H1 (cell line): ENCODE measurements around the gene ELAVL1. TPM values are rescaled to one million over a fixed set of nuclear protein-coding genes. Genes with fewer than 3 reads are reported as not detected.

Experiments
- CEBPB ChIP-seq: IDR thresholded peaks from 2 replicates; pipeline ENCODE4 v1.6.1; 2012; ENCODE audit warnings: low read depth, low read length
- CHD7 ChIP-seq: fragments of 300-600 bp; sonication (generic); IDR thresholded peaks from 2 replicates; pipeline ENCODE4 v1.7.1; 2012; ENCODE audit warnings: low read length, moderate library complexity, mild to moderate bottlenecking, inconsistent platforms; ENCODE audit not compliant: insufficient replicate concordance
- JUND ChIP-seq: IDR thresholded peaks from 2 replicates; pipeline ENCODE4 v1.6.1; 2011; ENCODE audit warnings: mild to moderate bottlenecking, improper control_type of control experiment, low read length
- MAFK ChIP-seq: IDR thresholded peaks from 2 replicates; pipeline ENCODE4 v1.6.1; 2012; ENCODE audit warnings: low read depth, mild to moderate bottlenecking, improper control_type of control experiment, low read length
- MAX ChIP-seq: IDR thresholded peaks from 2 replicates; pipeline ENCODE4 v1.6.1; 2012; ENCODE audit warnings: inconsistent platforms
- NANOG ChIP-seq: IDR thresholded peaks from 2 replicates; pipeline ENCODE4 v1.6.1; 2011; ENCODE audit warnings: low read length, low read depth, mild to moderate bottlenecking, inconsistent platforms; ENCODE audit not compliant: insufficient read depth, poor library complexity, severe bottlenecking
- PHF8 ChIP-seq: fragments of 200-600 bp; sonication (generic); conservative IDR thresholded peaks from 2 replicates; pipeline ENCODE4 v1.7.1; 2012; ENCODE audit warnings: low read depth, mild to moderate bottlenecking, inconsistent platforms, low read length, moderate library complexity
- POLR2A ChIP-seq, 2 experiments: IDR thresholded peaks; 1 replicate in 1 of 2; 2 replicates in 1 of 2; pipeline ENCODE4 v1.6.1; 2011; ENCODE audit warnings: low read depth in 2 of 2, low read length in 2 of 2, mild to moderate bottlenecking in 2 of 2; ENCODE audit errors: control extremely low read depth in 1 of 2
- RFX5 ChIP-seq: IDR thresholded peaks from 2 replicates; pipeline ENCODE4 v1.6.1; 2011; ENCODE audit warnings: low read depth, low read length, improper control_type of control experiment, borderline replicate concordance
- SUZ12 ChIP-seq: fragments of 200-600 bp; sonication (generic); IDR thresholded peaks from 2 replicates; pipeline ENCODE4 v1.6.1; 2012; ENCODE audit warnings: mild to moderate bottlenecking, inconsistent platforms, low read length, moderate library complexity, mixed read lengths
- polyA plus RNA-seq, 7 experiments: library from polyadenylated mRNA; depleted of rRNA in 3 of 7; stranded (reverse) in 5 of 7; unstranded in 2 of 7; fragments of >200 nt in 5 of 7; fragments of 200-250 nt in 2 of 7; gene quantifications; 1 replicate in 5 of 7; 2 replicates in 1 of 7; 4 replicates in 1 of 7; pipeline versions ENCODE4 v1.2.1 to v1.2.3, GENCODE V29; 2011 to 2013; ENCODE audit warnings: missing spikeins in 2 of 7, mixed read lengths in 2 of 7
- total RNA-seq: library from RNA; stranded (reverse); fragmentation: NEBNext Ultra II Directional; extraction: Animal tissue kit (Norgen Biotek cat#: 25700); gene quantifications from 2 replicates; pipeline ENCODE4 v1.2.1, GENCODE V29; 2021

Gene ELAVL1
- total and polyA plus RNA-seq, 2 of the 8 experiments (the other 6 are each of a cell fraction or from before 2014, with no cell fraction given): 56.7 to 163 TPM

GRCh38 chr19:8054169-8054568 is 48.7 kb upstream of the ELAVL1 start (continued):
- no peak for TF ChIP-seq CHD7
- TF ChIP-seq RFX5: no peak
- no peak for TF ChIP-seq POLR2A (IDR thresholded peaks at IDR 0.05; ENCODE audit: control extremely low read depth in 1 of 2, low read depth in 2 of 2, low read length in 2 of 2)
- TF ChIP-seq CEBPB: no peak
- no peak for TF ChIP-seq NANOG
- TF ChIP-seq SUZ12: no peak
- TF ChIP-seq JUND: no peak
- TF ChIP-seq PHF8: no peak
- no peak for TF ChIP-seq MAFK
- TF ChIP-seq MAX: no peak
